WTC11 (cell line): ENCODE results near the gene DAG1. TPM values are rescaled to one million over a fixed set of nuclear protein-coding genes. Genes with fewer than 3 reads are reported as not detected.
A peak's percentile ranks its signal among the peaks of the same experiment; 100 is the strongest.

Experiments
- ATAC-seq: fragments of 200-7000 bp; cut with Tn5 transposase; 2 replicates; pipeline ENCODE4 v1.10.0; 2021; ENCODE audit warnings: mild to moderate bottlenecking, moderate library complexity
- CTCF ChIA-PET: fragments of 300-600 bp; sonication (Branson Sonifier 250); formaldehyde crosslinking; loops from one replicate; lab custom pipeline; 2021; ENCODE audit warnings: antibody characterized with exemption; lab: Charles Lee
- POLR2A ChIA-PET: fragments of 350-600 bp; sonication (Branson Sonifier 250); formaldehyde crosslinking; loops from one replicate; lab custom pipeline; 2021; ENCODE audit warnings: antibody characterized with exemption; lab: Charles Lee
- DNase-seq: peaks from one replicate; pipeline ENCODE4 v3.0.0; 2021; ENCODE audit warnings: low spot score
- H3K27ac Mint-ChIP-seq: 2 replicates; pipeline ENCODE4 v1.8.0; 2021; ENCODE audit warnings: mixed read lengths
- H3K27me3 Mint-ChIP-seq: 2 replicates; pipeline ENCODE4 v1.8.0; 2021; ENCODE audit warnings: low read depth, mild to moderate bottlenecking, moderate library complexity, mixed read lengths
- H3K36me3 Mint-ChIP-seq: 2 replicates; pipeline ENCODE4 v1.8.0; 2021; ENCODE audit warnings: mixed read lengths
- H3K4me1 Mint-ChIP-seq: 2 replicates; pipeline ENCODE4 v1.8.0; 2022; ENCODE audit warnings: mixed read lengths
- H3K4me3 Mint-ChIP-seq: 2 replicates; pipeline ENCODE4 v1.8.0; 2021; ENCODE audit warnings: mild to moderate bottlenecking, moderate library complexity, mixed read lengths
- H3K9me3 Mint-ChIP-seq: 2 replicates; pipeline ENCODE4 v1.8.0; 2021; ENCODE audit warnings: mixed read lengths
- CBFB ChIP-seq: sonication (generic); formaldehyde crosslinking; IDR thresholded peaks from 2 replicates; pipeline ENCODE4 v1.8.1; 2022; ENCODE audit warnings: mild to moderate bottlenecking, low read depth, missing genetic modification reagents
- CDX4 ChIP-seq: fragments of 250-450 bp; sonication (Bioruptor Pico); IDR thresholded peaks from 2 replicates; pipeline ENCODE4 v1.9.0; 2021; ENCODE audit warnings: moderate library complexity, mild to moderate bottlenecking, inconsistent platforms, borderline replicate concordance
- CREB1 ChIP-seq: sonication (generic); formaldehyde crosslinking; IDR thresholded peaks from 2 replicates; pipeline ENCODE4 v1.8.0; 2023; ENCODE audit warnings: mild to moderate bottlenecking, missing genetic modification reagents
- E2F1 ChIP-seq: sonication (generic); formaldehyde crosslinking; IDR thresholded peaks from 2 replicates; pipeline ENCODE4 v1.8.0; 2022; ENCODE audit warnings: mild to moderate bottlenecking, missing genetic modification reagents
- EMX1 ChIP-seq: fragments of 250-450 bp; sonication (Bioruptor Pico); IDR thresholded peaks from 2 replicates; pipeline ENCODE4 v1.8.0; 2021; ENCODE audit warnings: mild to moderate bottlenecking
- FOXP1 ChIP-seq: sonication (generic); formaldehyde crosslinking; IDR thresholded peaks from 2 replicates; pipeline ENCODE4 v1.8.0; 2022; ENCODE audit warnings: missing genetic modification reagents, mild to moderate bottlenecking, moderate library complexity, borderline replicate concordance
- GABPB1 ChIP-seq: sonication (generic); formaldehyde crosslinking; IDR thresholded peaks from 2 replicates; pipeline ENCODE4 v1.8.1; 2023; ENCODE audit warnings: mild to moderate bottlenecking, missing genetic modification reagents
- GTF2I ChIP-seq: fragments of 250-450 bp; sonication (Bioruptor Pico); conservative IDR thresholded peaks from 2 replicates; pipeline ENCODE4 v1.4.0; 2021; ENCODE audit warnings: mild to moderate bottlenecking
- IRF2 ChIP-seq: sonication (generic); formaldehyde crosslinking; IDR thresholded peaks from 2 replicates; pipeline ENCODE4 v1.8.0; 2022; ENCODE audit warnings: low read depth, missing genetic modification reagents, borderline replicate concordance
- KAT7 ChIP-seq: sonication (generic); formaldehyde crosslinking; IDR thresholded peaks from 2 replicates; pipeline ENCODE4 v1.8.1; 2023; ENCODE audit warnings: missing genetic modification reagents, mild to moderate bottlenecking, borderline replicate concordance
- NFYB ChIP-seq: sonication (generic); formaldehyde crosslinking; conservative IDR thresholded peaks from 2 replicates; pipeline ENCODE4 v1.8.0; 2022; ENCODE audit warnings: low read depth, missing genetic modification reagents
- PREB ChIP-seq: sonication (generic); formaldehyde crosslinking; IDR thresholded peaks from 2 replicates; pipeline ENCODE4 v1.8.1; 2022; ENCODE audit warnings: mild to moderate bottlenecking, missing genetic modification reagents, moderate library complexity, borderline replicate concordance
- SOX15 ChIP-seq: fragments of 250-450 bp; sonication (Bioruptor Pico); IDR thresholded peaks from 2 replicates; pipeline ENCODE4 v1.9.0; 2021; ENCODE audit warnings: mild to moderate bottlenecking
- TEAD1 ChIP-seq: sonication (generic); formaldehyde crosslinking; IDR thresholded peaks from 2 replicates; pipeline ENCODE4 v1.8.0; 2022; ENCODE audit warnings: mild to moderate bottlenecking, missing genetic modification reagents
- USF1 ChIP-seq: sonication (generic); formaldehyde crosslinking; IDR thresholded peaks from 2 replicates; pipeline ENCODE4 v1.8.0; 2022; ENCODE audit warnings: mild to moderate bottlenecking, missing genetic modification reagents
- ZBTB21 ChIP-seq: sonication (generic); formaldehyde crosslinking; IDR thresholded peaks from 2 replicates; pipeline ENCODE4 v1.8.1; 2023; ENCODE audit warnings: mild to moderate bottlenecking, missing genetic modification reagents, borderline replicate concordance
- ZNF281 ChIP-seq: sonication (generic); formaldehyde crosslinking; IDR thresholded peaks from 2 replicates; pipeline ENCODE4 v1.8.0; 2023; ENCODE audit warnings: mild to moderate bottlenecking, missing genetic modification reagents
- total RNA-seq: library from RNA; stranded (reverse); gene quantifications from 3 replicates; pipeline ENCODE4 v1.2.3, GENCODE V29; 2021
- TF ChIP-seq, protein P1 (sequence below): sonication (generic); formaldehyde crosslinking; IDR thresholded peaks from 2 replicates; pipeline ENCODE4 v1.8.1; 2022; ENCODE audit warnings: low read depth, mild to moderate bottlenecking, moderate library complexity, missing genetic modification reagents, borderline replicate concordance

Gene DAG1
- total RNA-seq, 1 experiment from 2014 or later: 115 TPM

DNA sequence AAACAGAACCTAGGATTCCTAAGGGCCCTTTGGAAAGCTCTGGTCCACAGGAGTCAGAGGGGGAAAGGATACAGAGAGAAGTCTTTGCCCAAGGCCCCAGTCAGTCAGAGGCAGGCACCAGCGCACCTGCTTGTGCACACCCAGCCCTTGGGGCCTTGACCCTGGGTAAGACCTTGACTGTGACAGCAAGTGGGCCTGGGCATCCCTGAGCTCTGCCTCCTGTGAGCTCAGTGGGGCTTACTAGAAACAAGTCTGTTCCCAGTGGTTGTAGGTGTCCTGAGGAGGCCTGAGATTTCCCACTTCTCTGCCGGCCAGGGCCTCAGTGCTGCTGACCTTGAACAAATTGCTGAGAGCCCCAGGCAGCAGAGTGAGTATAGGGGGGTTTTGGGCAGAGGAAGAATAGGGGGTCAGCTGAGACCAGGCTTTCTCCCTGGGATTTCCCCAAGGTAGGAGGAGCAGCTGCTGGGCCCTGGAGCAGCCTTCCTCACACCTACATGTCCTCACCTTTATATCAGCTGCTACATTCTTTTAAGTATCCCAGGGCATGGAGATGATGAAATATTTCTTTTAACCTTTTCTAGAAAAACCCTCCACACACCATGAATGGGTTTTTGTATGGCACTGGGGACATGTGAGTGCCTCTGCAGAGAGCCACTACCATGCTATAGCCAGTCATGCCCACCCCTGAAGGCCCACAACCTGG, 9.7 kb upstream of the DAG1 start:
- TF ChIP-seq CREB1 (CRISPR knock-in tag): no peak
- no peak for TF ChIP-seq CBFB (CRISPR knock-in tag)
- TF ChIP-seq GABPB1 (CRISPR knock-in tag): no peak
- no peak for TF ChIP-seq IRF2 (CRISPR knock-in tag)
- no peak for TF ChIP-seq USF1 (CRISPR knock-in tag)
- TF ChIP-seq KAT7 (CRISPR knock-in tag): no peak
- no peak for TF ChIP-seq EMX1 (CRISPR knock-in tag)
- no peak for TF ChIP-seq PREB (CRISPR knock-in tag)
- no peak for TF ChIP-seq E2F1 (CRISPR knock-in tag)
- TF ChIP-seq, protein P1, sequence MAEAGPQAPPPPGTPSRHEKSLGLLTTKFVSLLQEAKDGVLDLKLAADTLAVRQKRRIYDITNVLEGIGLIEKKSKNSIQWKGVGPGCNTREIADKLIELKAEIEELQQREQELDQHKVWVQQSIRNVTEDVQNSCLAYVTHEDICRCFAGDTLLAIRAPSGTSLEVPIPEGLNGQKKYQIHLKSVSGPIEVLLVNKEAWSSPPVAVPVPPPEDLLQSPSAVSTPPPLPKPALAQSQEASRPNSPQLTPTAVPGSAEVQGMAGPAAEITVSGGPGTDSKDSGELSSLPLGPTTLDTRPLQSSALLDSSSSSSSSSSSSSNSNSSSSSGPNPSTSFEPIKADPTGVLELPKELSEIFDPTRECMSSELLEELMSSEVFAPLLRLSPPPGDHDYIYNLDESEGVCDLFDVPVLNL (CRISPR knock-in tag): no peak
- no peak for TF ChIP-seq TEAD1 (CRISPR knock-in tag)
- no peak for TF ChIP-seq GTF2I (CRISPR knock-in tag)
- no peak for TF ChIP-seq NFYB (CRISPR knock-in tag)
- no peak for TF ChIP-seq ZNF281 (CRISPR knock-in tag)
- TF ChIP-seq ZBTB21 (CRISPR knock-in tag): no peak
- Mint-ChIP-seq H3K9me3 (no peaks in the 10 kb centered on the region), H3K4me1 (peaks cover 51% of the 10 kb centered on the region), H3K27me3 (no peaks in the 10 kb centered on the region; the same call in 1 of the 2 replicates), H3K4me3 (peak overlapping the region; percentile 4; the same call in 1 of the 2 replicates), H3K27ac (peak overlapping the region; percentile 97), H3K36me3 (no peaks in the 10 kb centered on the region)
- ChIA-PET CTCF (interaction anchor here (0.6 to 4.1 kb wide), 7 partner anchors 9 to 289 kb away, joined by 3 to 33 read pairs (median 6); partner anchors contain the start of genes DAG1 and KLHDC8B), POLR2A (interaction anchor here (0.8 to 6.7 kb wide), 4 partner anchors 10 to 73 kb away, joined by 3 to 125 read pairs (median 4); partner anchors contain the start of gene DAG1)
- ATAC-seq: no peak
- DNase-seq: no peak

DNA sequence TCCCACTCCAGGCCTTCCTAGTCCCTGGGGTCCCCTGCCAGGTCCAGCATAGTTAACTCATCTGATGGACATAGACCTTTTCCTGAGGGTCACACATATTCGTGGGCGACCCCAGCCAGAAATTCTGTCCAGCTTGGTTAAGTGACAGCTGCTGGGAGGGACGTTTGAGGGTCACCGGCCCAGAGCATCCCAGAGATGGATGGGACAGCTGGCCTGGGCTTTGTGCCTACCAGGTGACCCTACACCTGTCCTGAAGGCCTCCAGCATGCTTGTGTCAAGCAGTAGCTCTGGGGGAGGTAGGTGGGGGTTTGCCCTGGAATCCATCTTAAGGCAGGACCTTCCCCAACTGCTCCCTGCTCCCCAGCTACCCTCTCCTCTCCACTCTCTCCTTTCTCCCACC, 9.1 kb upstream of the DAG1 start:
- DNase-seq: no peak
- ChIA-PET POLR2A (interaction anchor here (0.6 to 6.7 kb wide), 4 partner anchors 10 to 845 kb away, joined by 3 to 125 read pairs (median 6); partner anchors contain the start of gene DAG1), CTCF (interaction anchor here (0.6 to 4.1 kb wide), 7 partner anchors 8 to 240 kb away, joined by 3 to 33 read pairs (median 10); partner anchors contain the start of gene DAG1)
- Mint-ChIP-seq H3K36me3 (no peaks in the 10 kb centered on the region), H3K9me3 (no peaks in the 10 kb centered on the region), H3K27me3 (no peaks in the 10 kb centered on the region; the same call in 1 of the 2 replicates), H3K4me3 (peak overlapping the region; percentile 26), H3K27ac (peak overlapping the region; percentile 99), H3K4me1 (peaks cover 47% of the 10 kb centered on the region)
- no peak for ATAC-seq
- TF ChIP-seq CDX4 (CRISPR knock-in tag) (no peak), SOX15 (CRISPR knock-in tag) (no peak), FOXP1 (CRISPR knock-in tag) (peak; percentile 42; the same call in 1 of the 2 replicates)
